ENCODE measurements around the gene TFAM. TPM values are rescaled to one million over a fixed set of nuclear protein-coding genes. Genes with fewer than 3 reads are reported as not detected.
"Not testable (repeated sequence)": the region's sequence is repeated elsewhere in the genome, so short reads cannot be mapped to it uniquely, and the experiment has no call there.

The TFAM gene
- total RNA-seq, 4 donors from 2014 or later: 23.1 to 33.8 (median 32.2) TPM

- H3K27ac ChIP-seq: no peak overlapping the region
- no peak overlapping the region for H3K4me3 ChIP-seq (replicated peaks in 1 of 3)
- H3K4me1 ChIP-seq: no peaks in the 10 kb centered on the region
- no peaks in the 10 kb centered on the region for H3K36me3 ChIP-seq
- TF ChIP-seq CTCF (IDR thresholded peaks at IDR 0.05) (no peak), POLR2A (IDR thresholded peaks at IDR 0.05) (no peak)
- intact Hi-C loops (cut with DNase I): no loop called here
- DNase-seq: no peak
- H3K27me3 ChIP-seq: no peaks in the 10 kb centered on the region
- no peaks in the 10 kb centered on the region for H3K9me3 ChIP-seq
- 93 to 96% methylated on average over 1 of the region's 1 CpG for WGBS, 2 donors
Measured at GRCh38 chr10:58424176-58424575, 39.0 kb downstream of the TFAM start.

GRCh38 chr10:58428436-58428835 is 43.2 kb downstream of the TFAM start:
- H3K27me3 ChIP-seq; intact Hi-C loops (cut with DNase I); H3K9me3 ChIP-seq; H3K27ac ChIP-seq; H3K36me3 ChIP-seq; DNase-seq; H3K4me1 ChIP-seq; H3K4me3 ChIP-seq (replicated peaks in 1 of 3): not testable (repeated sequence)
- WGBS, 2 donors: 95 to 97% methylated on average over 1 of the region's 1 CpG

- no peak for TF ChIP-seq CTCF (IDR thresholded peaks at IDR 0.05)
- TF ChIP-seq POLR2A (IDR thresholded peaks at IDR 0.05): no peak
- H3K27ac ChIP-seq: no peak overlapping the region
- intact Hi-C loops (cut with DNase I): no loop called here
- H3K4me1 ChIP-seq: no peaks in the 10 kb centered on the region
- DNase-seq: no peak
- no peaks in the 10 kb centered on the region for H3K27me3 ChIP-seq
- no peaks in the 10 kb centered on the region for H3K36me3 ChIP-seq
- H3K9me3 ChIP-seq: no peaks in the 10 kb centered on the region
- no peak overlapping the region for H3K4me3 ChIP-seq (replicated peaks in 1 of 3)
- 87 to 93% methylated on average over 2 of the region's 2 CpGs for WGBS, 2 donors
Measured at GRCh38 chr10:58431903-58432302, 46.7 kb downstream of the TFAM start.

- H3K27ac ChIP-seq: no peak overlapping the region
- TF ChIP-seq POLR2A (IDR thresholded peaks at IDR 0.05) (no peak), CTCF (IDR thresholded peaks at IDR 0.05) (no peak)
- intact Hi-C loops (cut with DNase I): no loop called here
- DNase-seq: no peak
- WGBS, 2 donors: 82 to 84% methylated on average over 2 of the region's 2 CpGs
- no peaks in the 10 kb centered on the region for H3K4me1 ChIP-seq
- H3K9me3 ChIP-seq: no peaks in the 10 kb centered on the region
- no peaks in the 10 kb centered on the region for H3K27me3 ChIP-seq
- no peak overlapping the region for H3K4me3 ChIP-seq (replicated peaks in 1 of 3)
- no peaks in the 10 kb centered on the region for H3K36me3 ChIP-seq
Measured at GRCh38 chr10:58433066-58433465, 47.9 kb downstream of the TFAM start.

GRCh38 chr10:58433571-58433970 is 48.4 kb downstream of the TFAM start:
- Histone ChIP-seq H3K4me3 (replicated peaks in 1 of 3) (no peak overlapping the region), H3K4me1 (peaks cover 0 to under 1% of the 10 kb centered on the region in 2 donors), H3K27ac (no peak overlapping the region), H3K9me3 (no peaks in the 10 kb centered on the region), H3K27me3 (no peaks in the 10 kb centered on the region), H3K36me3 (no peaks in the 10 kb centered on the region)
- 91 to 92% methylated on average over 5 of the region's 5 CpGs for WGBS, 2 donors
- no peak for DNase-seq
- TF ChIP-seq CTCF (IDR thresholded peaks at IDR 0.05) (no peak), POLR2A (IDR thresholded peaks at IDR 0.05) (no peak)
- intact Hi-C loops (cut with DNase I): no loop called here
